ENCODE results near the gene ERBB2. TPM values are rescaled to one million over a fixed set of nuclear protein-coding genes. Genes with fewer than 3 reads are reported as not detected.
A peak's percentile ranks its signal among the peaks of the same experiment; 100 is the strongest.

The ERBB2 gene
- total RNA-seq, 1 donor from 2014 or later = 32.1 TPM

DNA sequence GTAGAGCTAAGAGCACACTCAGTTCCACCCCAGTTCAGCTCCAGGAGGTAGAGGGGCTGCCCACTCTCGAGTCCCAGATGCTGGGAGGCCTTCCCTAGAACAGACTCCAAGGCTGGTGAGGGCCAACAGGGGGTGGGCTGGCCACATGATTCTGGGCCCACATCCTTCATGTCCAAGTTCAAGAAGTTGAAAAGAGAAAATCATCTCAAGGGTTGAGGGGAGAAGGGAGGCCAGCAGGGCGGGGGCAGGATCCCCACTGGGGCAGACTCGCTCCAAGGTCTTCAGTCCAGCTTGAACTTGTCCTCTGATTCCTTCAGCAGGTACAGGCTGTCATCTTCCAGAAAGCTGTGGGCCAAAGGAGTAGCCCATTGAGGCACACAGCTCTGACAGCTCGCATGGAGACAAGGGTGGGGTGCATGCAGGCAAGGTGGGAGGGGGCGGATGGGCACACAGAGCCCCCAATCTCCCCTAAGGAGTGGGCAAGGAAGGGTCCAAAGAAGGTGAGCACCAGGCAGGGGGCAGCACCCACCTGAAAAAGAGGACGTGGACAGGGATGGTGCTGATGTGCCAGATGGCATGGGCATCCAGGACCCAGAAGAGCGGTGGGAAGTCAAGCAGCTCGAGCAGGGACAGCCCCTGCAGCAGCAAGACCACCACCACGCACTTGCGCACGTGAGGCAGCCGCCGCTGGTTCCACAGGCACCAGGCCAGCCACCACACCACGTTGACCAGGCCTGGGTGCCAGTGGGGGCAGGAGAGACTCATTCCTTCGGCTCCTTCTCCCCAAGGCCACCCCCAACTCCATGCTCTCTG is 27.1 kb upstream of the ERBB2 start:
- TF ChIP-seq, protein P1, sequence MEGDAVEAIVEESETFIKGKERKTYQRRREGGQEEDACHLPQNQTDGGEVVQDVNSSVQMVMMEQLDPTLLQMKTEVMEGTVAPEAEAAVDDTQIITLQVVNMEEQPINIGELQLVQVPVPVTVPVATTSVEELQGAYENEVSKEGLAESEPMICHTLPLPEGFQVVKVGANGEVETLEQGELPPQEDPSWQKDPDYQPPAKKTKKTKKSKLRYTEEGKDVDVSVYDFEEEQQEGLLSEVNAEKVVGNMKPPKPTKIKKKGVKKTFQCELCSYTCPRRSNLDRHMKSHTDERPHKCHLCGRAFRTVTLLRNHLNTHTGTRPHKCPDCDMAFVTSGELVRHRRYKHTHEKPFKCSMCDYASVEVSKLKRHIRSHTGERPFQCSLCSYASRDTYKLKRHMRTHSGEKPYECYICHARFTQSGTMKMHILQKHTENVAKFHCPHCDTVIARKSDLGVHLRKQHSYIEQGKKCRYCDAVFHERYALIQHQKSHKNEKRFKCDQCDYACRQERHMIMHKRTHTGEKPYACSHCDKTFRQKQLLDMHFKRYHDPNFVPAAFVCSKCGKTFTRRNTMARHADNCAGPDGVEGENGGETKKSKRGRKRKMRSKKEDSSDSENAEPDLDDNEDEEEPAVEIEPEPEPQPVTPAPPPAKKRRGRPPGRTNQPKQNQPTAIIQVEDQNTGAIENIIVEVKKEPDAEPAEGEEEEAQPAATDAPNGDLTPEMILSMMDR (IDR thresholded peaks at IDR 0.05; ENCODE audit: insufficient read depth, low read length, severe bottlenecking) = no peak
- peak; percentile 18 for FAIRE-seq
- Histone ChIP-seq H3K4me3 (ENCODE audit: low read depth, low read length) (no peak overlapping the region), H3K36me3 (ENCODE audit: control insufficient read depth, insufficient read depth, low read length) (no peaks in the 10 kb centered on the region), H3K27me3 (ENCODE audit: control insufficient read depth, insufficient read depth, low read length) (peaks cover 12% of the 10 kb centered on the region)
- DNase-seq (ENCODE audit: low read depth) = no peak

DNA sequence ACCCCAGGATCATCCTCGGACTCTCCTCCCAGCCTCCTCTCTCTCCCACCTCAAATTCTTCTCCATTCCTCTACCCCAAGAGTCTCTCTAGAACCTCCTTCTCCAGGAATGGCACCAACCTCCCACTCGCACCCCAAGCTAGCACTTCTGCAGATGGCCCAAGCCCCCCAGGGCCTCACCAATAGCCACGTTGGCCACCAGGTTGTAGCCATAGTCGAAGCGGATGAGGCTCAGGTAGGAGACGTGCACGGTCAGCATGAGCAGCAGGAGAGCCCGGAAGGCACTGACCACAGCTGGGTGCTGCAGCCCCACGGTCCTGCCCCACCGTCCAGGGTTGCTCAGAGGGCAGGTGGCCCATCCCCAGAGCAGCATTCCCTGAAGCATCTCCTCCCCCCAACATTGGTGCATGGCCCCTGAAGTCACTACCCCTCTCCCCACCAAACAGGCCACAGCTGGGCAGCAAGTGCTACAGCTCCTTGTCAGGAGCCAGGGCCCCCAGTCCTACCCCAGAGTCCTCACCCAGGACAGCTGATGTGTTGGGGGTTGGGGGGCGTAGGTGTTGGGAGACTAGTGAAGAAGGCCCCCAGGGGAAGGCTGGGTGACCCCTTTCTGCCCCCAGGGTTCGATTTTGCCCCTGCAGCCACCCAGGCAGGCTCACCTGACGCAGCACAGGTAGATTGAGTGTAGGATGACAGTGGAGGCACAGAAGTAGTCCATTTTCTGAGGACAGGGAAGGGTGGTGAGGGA is 26.4 kb upstream of the ERBB2 start:
- H3K4me3 ChIP-seq (ENCODE audit: low read depth, low read length) = no peak overlapping the region
- peaks cover 10% of the 10 kb centered on the region for H3K27me3 ChIP-seq (ENCODE audit: control insufficient read depth, insufficient read depth, low read length)
- no peak for FAIRE-seq
- DNase-seq (ENCODE audit: low read depth) = no peak
- TF ChIP-seq, protein P1 (IDR thresholded peaks at IDR 0.05; ENCODE audit: insufficient read depth, low read length, severe bottlenecking) = no peak
- no peaks in the 10 kb centered on the region for H3K36me3 ChIP-seq (ENCODE audit: control insufficient read depth, insufficient read depth, low read length)

DNA sequence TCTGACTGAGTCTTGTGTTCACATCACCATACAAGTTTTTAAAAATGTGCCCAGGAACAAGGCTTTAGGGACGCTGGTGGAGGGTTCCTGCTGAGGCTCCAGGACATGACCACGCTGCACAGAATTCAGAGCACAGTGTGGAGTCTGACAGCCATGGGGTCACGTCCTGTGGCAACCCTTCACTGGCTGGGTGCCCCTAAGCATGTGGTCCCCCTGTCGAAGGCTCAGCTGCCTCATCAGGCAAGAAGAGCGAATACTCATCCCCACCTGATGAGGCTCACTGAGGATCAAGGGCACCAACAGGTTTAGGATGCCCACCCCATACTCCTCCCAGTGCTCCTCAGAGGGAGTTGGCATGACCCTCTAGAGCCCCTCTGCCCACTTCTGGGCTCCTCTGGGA is 25.7 kb upstream of the ERBB2 start:
- Histone ChIP-seq H3K4me3 (ENCODE audit: low read depth, low read length) (no peak overlapping the region), H3K27me3 (ENCODE audit: control insufficient read depth, insufficient read depth, low read length) (peaks cover 8% of the 10 kb centered on the region), H3K36me3 (ENCODE audit: control insufficient read depth, insufficient read depth, low read length) (no peaks in the 10 kb centered on the region)
- TF ChIP-seq, protein P1 (IDR thresholded peaks at IDR 0.05; ENCODE audit: insufficient read depth, low read length, severe bottlenecking) = no peak
- DNase-seq (ENCODE audit: low read depth) (no peak), FAIRE-seq (no peak)

DNA sequence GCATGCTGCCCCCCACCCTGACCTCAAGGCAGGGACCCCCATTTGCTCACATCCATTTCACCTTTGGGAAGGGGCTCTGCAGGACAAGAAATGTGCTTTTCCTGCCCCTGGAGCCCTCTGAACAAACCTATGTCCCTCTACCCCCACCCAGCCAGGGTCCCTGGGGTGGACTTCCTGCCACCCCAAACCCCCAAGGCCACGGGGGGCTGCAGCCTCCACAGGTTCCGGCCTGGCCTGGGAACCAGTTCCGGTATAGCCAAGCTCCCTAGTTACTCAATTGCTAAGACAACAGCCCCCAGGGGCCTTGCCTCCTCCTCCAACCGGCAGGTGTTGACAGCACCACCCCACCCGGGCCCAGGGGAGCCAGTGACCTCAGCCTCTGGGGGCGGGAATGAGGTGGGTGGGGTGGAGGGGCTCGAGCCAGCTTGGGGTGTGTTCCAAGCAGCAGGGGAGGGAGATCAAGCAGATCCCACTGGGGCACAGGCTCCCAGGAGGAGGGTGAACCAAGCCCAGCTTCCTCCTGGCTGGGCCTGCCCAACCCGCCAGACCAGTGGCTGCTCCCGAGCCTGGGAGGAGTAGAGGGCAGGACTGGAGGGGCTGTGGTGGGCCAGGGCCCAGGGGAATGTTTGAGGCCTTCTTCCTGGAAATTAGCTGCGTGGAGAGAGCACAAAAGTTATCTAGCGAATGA is 25.0 kb upstream of the ERBB2 start:
- DNase-seq (ENCODE audit: low read depth) = peak; percentile 49

DNA sequence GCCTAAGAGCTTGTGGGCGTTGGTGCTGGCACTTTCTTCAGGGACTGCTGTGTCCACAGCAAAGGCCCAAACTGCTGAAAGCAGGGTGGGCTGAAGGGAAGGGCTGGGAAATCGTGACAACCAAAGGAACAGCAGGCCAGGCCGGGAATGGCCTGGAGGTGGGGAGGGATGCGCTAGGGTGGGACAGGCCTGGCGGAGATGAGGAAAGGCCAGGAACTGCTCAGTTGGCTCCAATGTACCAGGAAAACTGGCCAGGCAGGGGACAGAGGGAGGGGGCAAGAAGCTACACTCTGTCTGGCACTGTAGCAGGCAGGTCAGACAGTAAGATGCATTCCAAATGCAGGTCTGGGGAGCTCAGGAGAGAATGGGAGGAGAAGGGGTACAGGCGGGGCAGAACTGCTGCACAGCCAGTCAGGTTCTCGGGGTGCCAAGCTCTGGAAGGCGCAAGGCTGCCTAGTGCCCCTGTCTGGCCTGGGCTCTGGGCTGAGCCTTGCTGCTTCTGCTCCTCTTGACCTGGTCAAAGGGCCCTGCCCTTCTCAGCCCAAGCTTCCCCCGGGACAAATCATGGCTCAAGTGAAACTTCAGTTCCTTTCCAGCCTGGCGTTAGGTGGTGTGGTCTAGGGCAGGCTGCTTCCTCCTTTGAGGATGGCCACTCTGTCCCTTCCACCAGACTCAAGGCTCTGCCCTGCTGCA is 24.3 kb upstream of the ERBB2 start:
- H3K4me3 ChIP-seq (ENCODE audit: low read depth, low read length) = no peak overlapping the region
- TF ChIP-seq, protein P1 (IDR thresholded peaks at IDR 0.05; ENCODE audit: insufficient read depth, low read length, severe bottlenecking) = no peak
- H3K27me3 ChIP-seq (ENCODE audit: control insufficient read depth, insufficient read depth, low read length) = peaks cover 4% of the 10 kb centered on the region
- no peak for FAIRE-seq
- no peak for DNase-seq (ENCODE audit: low read depth)
- H3K36me3 ChIP-seq (ENCODE audit: control insufficient read depth, insufficient read depth, low read length) = no peaks in the 10 kb centered on the region

More for the DNA sequence above, 25.0 kb upstream of the ERBB2 start:
- TF ChIP-seq, protein P1 (IDR thresholded peaks at IDR 0.05; ENCODE audit: insufficient read depth, low read length, severe bottlenecking) = no peak
- Histone ChIP-seq H3K27me3 (ENCODE audit: control insufficient read depth, insufficient read depth, low read length) (peaks cover 4% of the 10 kb centered on the region), H3K4me3 (ENCODE audit: low read depth, low read length) (no peak overlapping the region), H3K36me3 (ENCODE audit: control insufficient read depth, insufficient read depth, low read length) (no peaks in the 10 kb centered on the region)
- no peak for FAIRE-seq

All from bronchial epithelial cell (primary cell).